ENCODE results near the gene ACTA1.
"Not testable (repeated sequence)": the region's sequence is repeated elsewhere in the genome, so short reads cannot be mapped to it uniquely, and the experiment has no call there.

Gene ACTA1

GRCh38 chr1:229434005-229434640 is at the start of gene ACTA1:
Gene ACTA1, minus strand, starts transcription at chr1:229434094. Its CDS starts 979 bp downstream, at chr1:229433115.
- TF ChIP-seq CTCF (IDR thresholded peaks at IDR 0.05; ENCODE audit: control insufficient read depth, insufficient read depth, low read depth, low read length, missing control alignments) = no peak
- DNase-seq (ENCODE audit: low read depth) = no peak
- no peak within 1 kb of the TSS for H3K4me3 ChIP-seq (ENCODE audit: control insufficient read depth, low read depth, low read length)

GRCh38 chr1:229482511-229482910 is 48.6 kb upstream of the ACTA1 start:
- no peak for TF ChIP-seq CTCF (IDR thresholded peaks at IDR 0.05; ENCODE audit: control insufficient read depth, insufficient read depth, low read depth, low read length, missing control alignments)
- DNase-seq (ENCODE audit: low read depth) = no peak
- no peak overlapping the region for H3K4me3 ChIP-seq (ENCODE audit: control insufficient read depth, low read depth, low read length)

DNA sequence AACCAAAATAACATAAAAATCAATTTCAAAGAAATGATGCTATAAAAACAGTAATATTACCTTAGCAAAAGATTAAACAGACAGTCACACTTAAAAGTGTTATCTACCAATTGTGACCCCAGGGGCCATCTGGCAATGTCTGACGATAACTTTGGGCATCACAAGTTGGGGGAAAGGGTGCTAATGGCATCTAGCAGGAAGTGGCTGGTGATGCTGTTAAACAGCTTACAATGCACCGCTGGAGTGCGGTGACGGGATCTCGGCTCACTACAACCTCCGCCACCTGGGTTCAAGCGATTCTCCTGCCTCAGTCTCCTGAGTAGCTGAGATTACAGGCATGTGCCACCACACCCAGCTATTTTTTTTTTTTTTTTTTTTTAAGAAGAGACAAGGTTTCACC is 46.6 kb upstream of the ACTA1 start:
- DNase-seq (ENCODE audit: low read depth) = no peak
- TF ChIP-seq CTCF (IDR thresholded peaks at IDR 0.05; ENCODE audit: control insufficient read depth, insufficient read depth, low read depth, low read length, missing control alignments) = no peak
- no peak overlapping the region for H3K4me3 ChIP-seq (ENCODE audit: control insufficient read depth, low read depth, low read length)

- TF ChIP-seq CTCF (IDR thresholded peaks at IDR 0.05; ENCODE audit: control insufficient read depth, insufficient read depth, low read depth, low read length, missing control alignments) = no peak
- no peak overlapping the region for H3K4me3 ChIP-seq (ENCODE audit: control insufficient read depth, low read depth, low read length)
- DNase-seq (ENCODE audit: low read depth) = no peak
These were observed 45.9 kb upstream of the ACTA1 start for GRCh38 chr1:229479660-229480399.

GRCh38 chr1:229478852-229479251 is 45.0 kb upstream of the ACTA1 start:
- no peak for TF ChIP-seq CTCF (IDR thresholded peaks at IDR 0.05; ENCODE audit: control insufficient read depth, insufficient read depth, low read depth, low read length, missing control alignments)
- DNase-seq (ENCODE audit: low read depth) = no peak
- H3K4me3 ChIP-seq (ENCODE audit: control insufficient read depth, low read depth, low read length) = no peak overlapping the region

DNA sequence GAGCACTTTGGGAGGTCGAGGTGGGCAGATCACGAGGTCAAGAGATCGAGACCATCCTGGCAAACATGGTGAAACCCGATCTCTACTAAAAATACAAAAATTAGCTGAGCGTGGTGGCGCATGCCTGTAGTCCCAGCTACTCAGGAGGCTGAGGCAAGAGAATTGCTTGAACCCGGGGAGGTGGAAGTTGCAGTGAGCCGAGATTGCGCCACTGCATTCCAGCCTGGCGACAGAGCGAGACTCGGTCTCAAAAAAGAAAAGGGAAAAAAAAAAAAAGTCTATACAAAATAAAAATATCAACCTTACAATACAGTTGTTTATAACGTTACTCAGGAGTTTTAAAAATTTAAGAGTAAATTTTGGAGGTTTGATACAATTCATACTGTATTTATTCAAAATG is 42.0 kb upstream of the ACTA1 start:
- H3K4me3 ChIP-seq (ENCODE audit: control insufficient read depth, low read depth, low read length); DNase-seq (ENCODE audit: low read depth): not testable (repeated sequence)

DNA sequence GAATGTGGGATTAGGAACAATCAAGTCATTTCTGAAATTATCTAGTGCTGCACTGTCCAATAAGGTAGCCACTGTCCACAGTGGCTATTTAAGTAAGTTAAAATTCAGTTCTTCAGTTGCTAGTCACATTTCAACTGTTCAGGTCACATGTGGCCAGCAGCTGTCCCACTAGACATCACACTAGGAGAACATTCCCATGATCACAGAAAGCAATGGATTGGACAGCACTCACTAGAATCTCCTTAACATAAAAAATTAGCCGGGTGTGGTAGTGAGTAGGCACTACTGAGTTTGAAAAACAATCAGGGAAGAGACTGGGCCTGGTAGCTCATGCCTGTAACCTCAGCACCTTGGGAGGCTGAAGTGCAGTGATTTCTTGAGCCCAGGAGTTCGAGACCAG is 40.6 kb upstream of the ACTA1 start:
- DNase-seq (ENCODE audit: low read depth) = no peak
- TF ChIP-seq CTCF (IDR thresholded peaks at IDR 0.05; ENCODE audit: control insufficient read depth, insufficient read depth, low read depth, low read length, missing control alignments) = no peak
- no peak overlapping the region for H3K4me3 ChIP-seq (ENCODE audit: control insufficient read depth, low read depth, low read length)

Data from AG09309 (cell line).